NCI-H2107 treated with DMSO at 0.1 percent for 48 hours (cell line): ENCODE results near the gene PPP1CB.

Experiments
- DNase-seq: peaks from one replicate; lab custom pipeline; 2025; ENCODE audit not compliant: unreplicated experiment; lab: John Stamatoyannopoulos, UW

Gene PPP1CB

DNA sequence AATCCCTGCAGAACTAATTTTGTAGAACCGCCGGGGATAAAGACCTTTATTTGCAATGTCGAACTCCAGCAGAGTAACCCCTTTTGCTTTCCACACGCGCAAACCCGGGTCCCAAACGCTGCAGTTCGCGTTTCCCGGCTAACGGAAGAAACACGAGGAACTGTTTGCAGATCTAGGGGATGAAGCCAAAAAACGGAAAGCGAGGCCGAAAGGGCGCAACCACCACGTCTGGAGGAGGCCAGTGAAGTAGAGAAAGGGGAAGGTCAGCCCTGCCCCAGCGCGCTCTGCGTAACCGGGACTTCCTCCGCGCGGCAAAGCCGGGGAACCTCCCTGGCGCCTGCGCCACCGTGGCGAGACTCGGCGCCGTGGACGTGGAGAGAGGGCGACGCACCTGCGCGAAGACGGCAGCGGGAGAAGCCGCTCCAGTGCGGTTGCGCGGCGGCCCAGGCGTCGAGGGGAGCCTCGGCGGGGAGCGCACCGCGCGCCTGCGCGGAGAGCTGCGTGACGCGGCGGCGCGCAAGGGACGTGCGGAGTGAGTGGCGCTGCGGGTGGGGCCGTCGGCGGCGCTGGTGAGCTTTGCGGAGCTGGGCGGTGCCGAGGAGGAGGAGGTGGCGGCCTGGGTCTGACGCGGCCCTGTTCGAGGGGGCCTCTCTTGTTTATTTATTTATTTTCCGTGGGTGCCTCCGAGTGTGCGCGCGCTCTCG lies at the start of gene PPP1CB:
PPP1CB (plus strand) TSS at position 579 of the 704 bp plus-strand sequence. CDS start 295 bp downstream, outside the sequence.
- DNase-seq, result peak; percentile 83

GRCh38 chr2:28702415-28702861 lies 49.2 kb upstream of the PPP1CB start:
- no peak for DNase-seq

- no peak for DNase-seq
Measured at GRCh38 chr2:28702878-28703277, 48.8 kb upstream of the PPP1CB start.

DNA sequence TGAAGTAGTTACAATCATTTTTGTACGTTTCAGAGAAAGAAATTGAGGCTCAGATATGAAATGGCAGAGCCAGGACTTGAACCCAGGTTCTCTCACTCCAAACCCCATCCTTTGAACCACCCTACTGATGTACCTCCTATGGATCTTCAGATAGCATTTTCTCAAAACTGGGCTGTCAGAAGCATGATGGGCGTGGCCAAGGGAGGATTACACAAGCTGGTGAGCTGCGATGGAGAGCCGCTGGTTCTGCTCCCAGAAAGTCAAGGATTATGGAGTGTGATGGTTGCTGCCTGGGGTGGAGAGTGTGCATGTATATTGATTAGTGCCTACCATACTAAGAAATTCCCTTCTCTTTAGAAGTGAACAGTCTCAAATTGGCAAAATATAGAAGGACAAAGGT lies 47.0 kb upstream of the PPP1CB start:
- DNase-seq, result no peak

GRCh38 chr2:28705751-28706440 lies 45.7 kb upstream of the PPP1CB start:
- DNase-seq, result no peak

DNA sequence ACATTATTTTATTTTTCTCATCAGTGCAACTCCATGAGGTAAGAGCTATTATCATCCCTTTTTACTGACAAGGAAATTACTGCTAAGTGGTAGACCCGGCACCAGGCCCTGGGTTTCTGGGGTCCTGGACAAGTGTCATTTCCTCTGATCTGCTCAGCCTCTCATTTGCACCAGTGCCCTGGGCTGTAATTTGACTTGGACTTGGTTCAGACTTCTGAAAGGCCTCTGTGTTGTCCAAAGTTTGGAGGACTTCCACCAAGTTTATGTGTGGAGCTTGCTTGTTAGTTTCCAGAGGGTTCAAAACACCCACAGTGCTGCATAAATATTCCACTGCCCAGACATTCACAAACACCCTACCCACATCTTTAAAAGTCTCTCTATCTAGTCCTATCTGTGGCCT lies 44.0 kb upstream of the PPP1CB start:
- DNase-seq, result no peak

DNA sequence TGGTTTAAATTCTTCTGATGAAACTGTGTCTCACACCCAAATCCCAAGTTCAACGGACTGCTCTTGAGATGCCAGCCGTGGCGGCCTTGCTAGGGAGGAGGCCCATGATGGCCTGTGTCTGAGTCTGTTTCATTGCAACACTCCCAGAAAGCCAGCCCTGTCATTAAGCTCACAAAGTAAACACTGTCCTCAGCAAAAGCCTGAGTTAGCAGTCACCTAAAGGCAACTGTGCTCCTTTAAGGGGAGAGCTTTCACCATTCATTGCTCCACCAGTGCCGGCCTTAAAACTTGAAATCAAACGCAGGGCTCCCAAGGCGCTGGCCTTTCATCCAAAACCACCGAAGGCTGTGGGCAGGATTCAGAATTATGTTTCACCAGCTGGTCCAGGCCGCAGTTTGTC lies 42.5 kb upstream of the PPP1CB start:
- DNase-seq, result peak; percentile 67

DNA sequence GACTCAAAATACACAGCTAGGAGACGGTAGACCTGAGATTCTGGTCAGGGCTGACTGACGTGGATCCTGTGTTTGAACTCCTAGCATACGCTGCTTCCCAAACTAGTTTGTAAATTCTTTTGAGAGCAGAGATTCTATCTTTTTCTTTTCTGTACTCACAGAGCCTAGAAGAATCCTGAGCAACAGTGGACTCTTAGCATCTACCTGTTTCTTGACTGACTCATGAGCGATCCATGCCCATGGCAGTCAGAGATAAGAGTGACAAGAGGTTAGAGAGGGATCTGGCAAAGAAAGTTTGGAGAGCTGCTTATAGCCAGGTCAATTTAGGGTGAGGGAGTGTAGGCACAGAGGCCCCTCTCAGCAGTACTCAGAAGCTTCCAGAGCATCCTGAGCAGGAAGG lies 41.1 kb upstream of the PPP1CB start:
- no peak for DNase-seq

DNA sequence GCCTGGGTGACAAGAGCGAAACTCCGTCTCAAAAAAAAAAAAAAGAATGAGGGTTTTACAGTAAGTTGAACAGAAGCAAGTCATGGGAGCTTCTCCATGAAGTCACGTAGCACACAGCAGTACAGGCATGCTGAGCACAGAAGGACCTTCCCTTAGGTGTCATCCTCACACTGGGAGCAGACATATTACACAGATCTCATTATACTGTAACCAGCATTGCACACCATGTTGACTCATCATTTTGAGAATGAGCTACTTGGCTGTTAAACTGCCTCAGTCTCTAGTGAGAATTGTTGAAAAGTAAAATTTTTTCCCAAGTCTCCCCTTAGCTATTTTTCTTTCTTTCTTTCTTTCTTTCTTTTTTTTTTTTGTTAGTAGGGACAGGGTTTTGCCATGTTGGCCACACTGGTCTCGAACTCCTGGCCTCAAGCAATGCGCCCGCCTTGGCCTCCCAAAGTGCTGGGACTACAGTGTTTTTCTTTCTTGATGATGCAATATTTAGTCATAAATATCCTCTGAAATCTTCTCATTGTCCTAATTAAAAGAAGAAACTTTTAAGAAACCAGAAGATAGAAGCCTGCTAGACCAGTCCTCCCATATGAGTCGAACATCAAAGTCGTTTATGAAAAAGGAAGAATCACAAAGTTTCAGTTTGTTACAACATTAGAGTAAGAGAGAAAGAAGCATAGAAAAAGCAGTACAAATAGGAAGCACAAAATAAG lies 37.9 kb upstream of the PPP1CB start:
- DNase-seq, result no peak

GRCh38 chr2:28716265-28716865 lies 35.3 kb upstream of the PPP1CB start:
- DNase-seq, result peak; percentile 67

DNA sequence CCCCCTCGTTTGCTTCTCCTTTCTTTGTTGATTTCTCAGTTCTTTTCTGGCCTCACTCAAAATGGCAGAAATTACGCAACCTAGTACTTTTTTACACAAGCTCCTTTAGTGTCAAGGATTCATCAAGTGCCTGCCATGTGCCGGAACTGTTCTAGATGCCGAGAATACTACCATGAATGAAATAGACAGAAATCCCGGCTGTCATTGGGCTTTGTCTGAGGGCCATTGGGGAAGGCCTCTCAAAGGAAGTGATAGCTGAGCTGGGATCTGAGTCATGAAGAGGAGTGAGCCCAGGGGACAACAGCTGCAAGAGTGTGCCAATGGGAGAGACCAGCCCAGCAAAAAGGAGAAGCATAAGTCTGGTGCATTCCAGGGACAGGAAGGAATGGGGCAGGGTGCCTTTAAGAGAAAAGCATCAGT lies 34.3 kb upstream of the PPP1CB start:
- DNase-seq, result peak; percentile 26

DNA sequence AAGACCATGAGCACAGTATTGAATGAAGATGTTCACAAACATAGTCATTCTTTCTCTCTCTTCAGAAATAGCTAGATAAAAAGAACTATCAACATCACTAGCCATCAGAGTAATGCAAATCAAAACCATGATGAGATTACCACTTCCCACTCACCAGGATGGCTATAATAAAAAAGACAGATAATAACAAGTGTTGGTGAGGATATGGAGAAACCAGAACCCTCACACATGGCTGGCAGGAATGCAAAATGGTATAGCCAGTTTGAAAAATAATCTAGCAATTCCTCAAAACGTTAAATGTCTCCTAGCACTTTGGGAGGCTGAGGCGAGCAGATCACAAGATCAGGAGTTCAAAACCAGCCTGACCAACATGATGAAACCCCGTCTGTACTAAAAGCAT lies 31.3 kb upstream of the PPP1CB start:
- no peak for DNase-seq

DNA sequence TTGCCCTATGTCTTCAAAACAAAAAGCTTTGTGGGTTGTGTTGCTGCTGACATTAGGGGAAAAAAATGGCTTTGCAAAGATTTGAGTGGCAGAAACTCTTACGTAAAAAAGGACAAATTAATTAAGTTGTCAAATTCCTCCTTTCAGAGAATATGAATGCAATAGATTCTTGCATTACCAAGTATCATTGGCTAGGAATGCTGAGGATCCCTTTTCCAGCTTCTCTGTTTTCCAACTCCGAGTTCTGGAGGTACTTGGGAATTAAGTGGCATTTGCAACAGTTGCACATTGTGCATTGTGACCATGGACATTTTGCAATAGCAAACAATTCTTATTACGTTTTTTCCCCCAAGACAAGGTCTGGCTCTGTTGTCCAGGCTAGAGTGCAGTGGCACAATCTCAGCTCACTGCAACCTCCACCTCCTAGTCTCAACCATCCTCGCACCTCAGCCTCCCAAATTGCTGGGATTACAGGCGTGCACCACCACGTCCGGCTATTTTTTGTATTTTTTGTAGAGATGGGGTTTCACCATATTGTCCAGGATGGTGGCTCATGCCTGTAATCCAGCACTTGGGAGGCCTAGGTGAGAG lies 29.9 kb upstream of the PPP1CB start:
- no peak for DNase-seq

DNA sequence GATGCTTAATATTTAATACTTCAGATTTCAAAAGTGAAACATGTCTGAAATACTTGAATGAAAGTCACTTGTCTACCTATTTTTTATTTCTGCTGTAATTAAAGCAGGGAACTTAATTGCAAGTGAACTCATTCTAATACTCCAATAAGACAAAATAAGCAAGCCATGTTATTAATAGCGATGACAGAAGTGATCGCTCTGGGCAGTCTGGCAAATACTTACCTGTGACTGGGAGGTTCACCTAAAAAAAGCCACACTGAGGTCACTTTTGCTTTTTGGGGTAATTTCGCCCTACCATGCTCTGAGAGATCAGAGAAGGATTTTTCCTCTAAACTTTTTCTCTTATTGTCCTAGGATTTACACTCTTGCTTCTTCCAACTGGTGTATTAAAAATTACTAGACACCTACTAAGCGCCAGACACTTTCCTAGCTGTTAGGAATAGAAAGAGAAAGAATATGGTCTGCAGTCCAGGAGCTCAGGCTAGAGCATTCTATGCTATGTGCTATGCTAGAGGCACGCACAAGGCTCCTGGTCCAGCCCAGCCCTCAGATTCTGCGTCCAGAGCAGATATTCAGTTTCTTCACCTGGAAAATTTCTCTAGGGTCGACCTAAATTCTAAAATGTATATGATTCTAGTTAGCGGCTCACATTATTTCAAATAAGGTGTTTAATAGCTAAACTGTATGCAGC lies 26.5 kb upstream of the PPP1CB start:
- no peak for DNase-seq

GRCh38 chr2:28726177-28726576 lies 25.5 kb upstream of the PPP1CB start:
- DNase-seq, result no peak

GRCh38 chr2:28729698-28730097 lies 21.9 kb upstream of the PPP1CB start:
- DNase-seq, result no peak

DNA sequence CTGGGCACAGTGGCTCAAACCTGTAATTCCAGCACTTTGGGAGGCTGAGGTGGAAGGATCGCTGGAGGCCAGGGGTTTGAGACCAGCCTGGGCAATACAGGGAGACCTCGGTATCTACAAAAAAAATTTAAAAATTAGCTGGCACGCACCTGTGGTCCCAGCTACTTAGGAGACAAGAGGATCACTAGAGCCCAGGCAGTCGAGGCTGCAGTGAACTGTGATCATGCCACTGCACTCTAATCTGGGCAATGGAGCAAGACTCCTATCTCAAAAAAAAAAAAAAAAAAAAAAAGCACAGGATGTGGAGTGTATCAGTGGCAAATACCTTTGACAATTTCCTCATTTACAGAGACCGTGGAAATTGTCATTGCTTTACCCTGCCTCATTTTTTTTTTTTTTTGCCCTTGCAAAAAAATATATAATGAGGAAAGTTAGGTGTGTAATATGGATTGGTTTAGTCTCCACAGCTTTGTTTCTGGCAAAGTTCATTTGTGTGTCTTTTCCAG lies 20.9 kb upstream of the PPP1CB start:
- no peak for DNase-seq

GRCh38 chr2:28735511-28735910 lies 16.1 kb upstream of the PPP1CB start:
- no peak for DNase-seq

GRCh38 chr2:28736034-28736433 lies 15.6 kb upstream of the PPP1CB start:
- DNase-seq, result peak; percentile 9

GRCh38 chr2:28737655-28738054 lies 14.0 kb upstream of the PPP1CB start:
- no peak for DNase-seq
